IMR-90 (cell line): Measurements from ENCODE around the gene DSCAM. TPM values are rescaled to one million over a fixed set of nuclear protein-coding genes. Genes with fewer than 3 reads are reported as not detected.

Source experiments
- ATAC-seq: fragments of 200-7000 bp; cut with Tn5 transposase; 2 replicates; pipeline ENCODE4 v1.9.1; 2020; ENCODE audit warnings: low read depth, mild to moderate bottlenecking, moderate library complexity
- BruUV-seq: library from RNA; stranded (reverse); fragments of 400-500 nt; replicated peaks from 2 replicates; lab custom pipeline; 2021; lab: Mats Ljungman, UMichigan
- CTCF ChIA-PET: fragments of 300-600 bp; formaldehyde crosslinking; extraction: SDS; loops from one replicate; lab custom pipeline; 2021; ENCODE audit warnings: antibody characterized with exemption; lab: Yijun Ruan, JAX
- POLR2A ChIA-PET: fragments of 300-600 bp; sonication (Branson Sonifier 250); formaldehyde crosslinking; loops from one replicate; lab custom pipeline; 2022; ENCODE audit warnings: antibody characterized with exemption; ENCODE audit not compliant: unreplicated experiment; lab: Charles Lee
- DNase-seq: peaks from one replicate; pipeline ENCODE4 v3.0.0; 2013
- H2AFZ ChIP-seq: replicated peaks from 2 replicates; pipeline ENCODE3; 2013; ENCODE audit warnings: low read length, mild to moderate bottlenecking; ENCODE audit not compliant: poor library complexity
- H2AK5ac ChIP-seq: 2 replicates; pipeline ENCODE4 v1.6.1; 2013; ENCODE audit warnings: low read depth, low read length, inconsistent platforms
- H2AK9ac ChIP-seq: replicated peaks from 2 replicates; pipeline ENCODE3; 2013; ENCODE audit warnings: mild to moderate bottlenecking, low read depth, low read length, moderate library complexity; ENCODE audit not compliant: poor library complexity
- H2BK120ac ChIP-seq: 2 replicates; pipeline ENCODE4 v1.6.1; 2013; ENCODE audit warnings: low read depth, low read length, inconsistent platforms
- H2BK15ac ChIP-seq: 3 replicates; pipeline ENCODE4 v1.6.1; 2013; ENCODE audit warnings: low read depth, low read length, inconsistent platforms
- H2BK20ac ChIP-seq: 2 replicates; pipeline ENCODE4 v1.6.1; 2013; ENCODE audit warnings: low read depth, mild to moderate bottlenecking, inconsistent platforms, low read length, moderate library complexity
- H2BK5ac ChIP-seq: 2 replicates; pipeline ENCODE4 v1.6.1; 2013; ENCODE audit warnings: mild to moderate bottlenecking, low read depth, low read length, inconsistent platforms; ENCODE audit not compliant: poor library complexity, severe bottlenecking
- H3K14ac ChIP-seq: replicated peaks from 2 replicates; pipeline ENCODE4 v1.6.1; 2013; ENCODE audit warnings: low read depth, low read length, inconsistent platforms
- H3K18ac ChIP-seq: 2 replicates; pipeline ENCODE4 v1.6.1; 2013; ENCODE audit warnings: low read depth, low read length, control low read depth
- H3K23ac ChIP-seq: 2 replicates; pipeline ENCODE4 v1.6.1; 2013; ENCODE audit warnings: low read depth, low read length, inconsistent platforms
- H3K27ac ChIP-seq: 2 replicates; pipeline ENCODE4 v1.5.1; 2013; ENCODE audit warnings: mild to moderate bottlenecking, control low read depth, low read length; ENCODE audit not compliant: insufficient read depth
- H3K27me3 ChIP-seq: 2 replicates; pipeline ENCODE4 v1.6.1; 2013; ENCODE audit warnings: low read length; ENCODE audit not compliant: control insufficient read depth, insufficient read depth
- H3K36me3 ChIP-seq: 2 replicates; pipeline ENCODE4 v1.6.1; 2013; ENCODE audit warnings: low read length, mixed read lengths; ENCODE audit not compliant: control insufficient read depth, insufficient read depth
- H3K4ac ChIP-seq: 2 replicates; pipeline ENCODE4 v1.6.1; 2013; ENCODE audit warnings: low read depth, low read length, inconsistent platforms
- H3K4me1 ChIP-seq: 2 replicates; pipeline ENCODE4 v1.6.1; 2013; ENCODE audit warnings: low read length, mixed read lengths; ENCODE audit not compliant: control insufficient read depth, insufficient read depth
- H3K4me2 ChIP-seq: 2 replicates; pipeline ENCODE4 v1.6.1; 2013; ENCODE audit warnings: low read depth, mild to moderate bottlenecking, control low read depth, low read length, moderate library complexity
- H3K4me3 ChIP-seq: 2 replicates; pipeline ENCODE4 v1.5.1; 2013; ENCODE audit warnings: low read depth, mild to moderate bottlenecking, control low read depth, low read length, moderate library complexity; ENCODE audit not compliant: insufficient read depth
- H3K56ac ChIP-seq: 2 replicates; pipeline ENCODE4 v1.6.1; 2013; ENCODE audit warnings: low read length, inconsistent platforms; ENCODE audit not compliant: insufficient read depth; ENCODE audit errors: extremely low read depth
- H3K79me1 ChIP-seq, 2 experiments: 2 replicates each; pipeline ENCODE4 v1.6.1; 2013; ENCODE audit warnings: low read length in 2 of 2, inconsistent platforms in 1 of 2, low read depth in 1 of 2
- H3K9ac ChIP-seq: 2 replicates; pipeline ENCODE4 v1.6.1; 2013; ENCODE audit warnings: low read depth, low read length, control low read depth
- H3K9me1 ChIP-seq: 2 replicates; pipeline ENCODE4 v1.6.1; 2013; ENCODE audit warnings: low read length, inconsistent platforms; ENCODE audit not compliant: insufficient read depth
- H3K9me3 ChIP-seq: 2 replicates; pipeline ENCODE4 v1.6.1; 2013; ENCODE audit warnings: low read length; ENCODE audit not compliant: control insufficient read depth, insufficient read depth
- H4K20me1 ChIP-seq: 2 replicates; pipeline ENCODE4 v1.6.1; 2013; ENCODE audit warnings: low read length, inconsistent platforms; ENCODE audit not compliant: insufficient read depth
- H4K5ac ChIP-seq: 2 replicates; pipeline ENCODE4 v1.6.1; 2013; ENCODE audit warnings: mild to moderate bottlenecking, low read depth, low read length, control low read depth
- H4K8ac ChIP-seq, 2 experiments: 2 replicates each; pipeline ENCODE4 v1.6.1; 2013; ENCODE audit warnings: low read depth in 2 of 2, low read length in 2 of 2, control low read depth in 1 of 2, inconsistent platforms in 1 of 2
- H4K91ac ChIP-seq: 2 replicates; pipeline ENCODE4 v1.6.1; 2013; ENCODE audit warnings: low read depth, low read length, inconsistent platforms; ENCODE audit not compliant: insufficient read depth
- CEBPB ChIP-seq: IDR thresholded peaks from 2 replicates; pipeline ENCODE4 v1.6.1; 2012; ENCODE audit warnings: low read depth, low read length, improper control_type of control experiment
- CTCF ChIP-seq: conservative IDR thresholded peaks from 2 replicates; pipeline ENCODE4 v1.5.1; 2012; ENCODE audit warnings: mild to moderate bottlenecking, low read depth, low read length, improper control_type of control experiment
- ELK1 ChIP-seq: fragments of 150-350 bp; IDR thresholded peaks from 2 replicates; pipeline ENCODE4 v1.6.1; 2016; ENCODE audit warnings: low read depth, mild to moderate bottlenecking, low read length, moderate library complexity, borderline replicate concordance
- MAFK ChIP-seq: IDR thresholded peaks from 2 replicates; pipeline ENCODE4 v1.6.1; 2012; ENCODE audit warnings: low read depth, low read length, improper control_type of control experiment
- NFE2L2 ChIP-seq: fragments of 150-350 bp; IDR thresholded peaks from 2 replicates; pipeline ENCODE4 v1.6.1; 2016; ENCODE audit warnings: low read depth, mild to moderate bottlenecking, low read length
- RAD21 ChIP-seq: IDR thresholded peaks from 2 replicates; pipeline ENCODE4 v1.6.1; 2012; ENCODE audit warnings: low read length, improper control_type of control experiment
- WGBS, 2 experiments: methylation state at CpG; one replicate each; pipeline versions ENCODE4 v1.1.5 to v1.1.7; 2013; ENCODE audit warnings: missing lambda C conversion rate in 2 of 2; ENCODE audit not compliant: insufficient read length in 1 of 2; ENCODE audit errors: extremely low coverage in 2 of 2; 5-methylcytosine and 5-hydroxymethylcytosine counted together
- dilution Hi-C: fragments of 300-500 bp; cut with HindIII; formaldehyde crosslinking; loops from one replicate; pipeline ENCODE4 v1.14.3; 2018; ENCODE audit warnings: low sequenced_read_pairs; ENCODE audit not compliant: unreplicated experiment
- in situ Hi-C: fragments of 300-500 bp; cut with MboI; formaldehyde crosslinking; loops from 3 replicates; pipeline ENCODE4 v1.14.3; 2019; ENCODE audit warnings: low sequenced_read_pairs, inconsistent platforms, mixed read lengths
- intact Hi-C: fragments of 100-400 bp; cut with micrococcal nuclease; formaldehyde crosslinking; loops from 2 replicates; pipeline ENCODE4 v1.10.0; 2022
- polyA plus RNA-seq, 3 experiments: library from polyadenylated mRNA; depleted of rRNA; stranded (reverse); fragments of >200 nt; gene quantifications; 2 replicates each; pipeline ENCODE4 v1.2.3, GENCODE V29; 2012; ENCODE audit warnings: low replicate concordance in 1 of 3
- total RNA-seq: library from RNA; depleted of rRNA; stranded (reverse); fragments of >200 nt; gene quantifications from 2 replicates; pipeline ENCODE4 v1.2.3, GENCODE V29; 2012

The DSCAM gene
- total and polyA plus RNA-seq, 2 of the 4 experiments (the other 2 are of a cell fraction) = under 0.01 to 0.02 TPM

DNA sequence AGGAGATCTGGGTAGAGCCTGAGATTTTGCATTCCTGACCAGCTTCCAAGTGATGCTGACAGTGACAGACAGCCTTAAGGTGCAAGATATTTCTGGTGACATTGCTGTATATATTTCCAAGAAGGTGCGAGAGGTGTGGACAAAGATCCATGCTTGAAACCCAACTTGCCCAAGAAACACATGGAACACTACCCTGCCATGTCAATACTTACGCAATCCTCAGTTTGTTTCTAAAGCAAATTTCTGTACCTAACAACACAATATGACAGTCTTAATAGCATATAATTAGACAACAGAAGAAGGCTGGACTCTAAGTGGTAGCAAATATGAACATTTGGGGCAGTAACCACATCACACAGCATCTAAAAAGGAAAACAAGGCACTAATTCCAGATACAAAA, 260.4 kb downstream of the DSCAM start:
- TF ChIP-seq ELK1 (no peak), MAFK (no peak), CEBPB (peak; percentile 63), NFE2L2 (no peak), RAD21 (no peak), CTCF (no peak)
- H4K8ac ChIP-seq = no peak overlapping the region
- no peaks in the 10 kb centered on the region for H3K36me3 ChIP-seq
- no peaks in the 10 kb centered on the region for H3K27me3 ChIP-seq
- no peak overlapping the region for H2AK9ac ChIP-seq
- H2BK5ac ChIP-seq = no peak overlapping the region
- H3K18ac ChIP-seq = no peak overlapping the region
- H3K27ac ChIP-seq = no peak overlapping the region
- no peaks in the 10 kb centered on the region for H3K4me1 ChIP-seq
- in situ Hi-C loops (no loop called here), intact Hi-C loops (no loop called here), dilution Hi-C loops (no loop called here)
- no TSS peak for BruUV-seq
- ATAC-seq (no peak), DNase-seq (no peak)
- H4K5ac ChIP-seq = no peak overlapping the region
- no peak overlapping the region for H2BK15ac ChIP-seq
- no peak overlapping the region for H3K14ac ChIP-seq
- H4K20me1 ChIP-seq = no peaks in the 10 kb centered on the region
- H3K23ac ChIP-seq = no peak overlapping the region
- no peak overlapping the region for H2BK20ac ChIP-seq
- H3K56ac ChIP-seq = no peak overlapping the region
- no peak overlapping the region for H3K4me3 ChIP-seq
- H2AFZ ChIP-seq = no peak overlapping the region
- H3K79me1 ChIP-seq = no peaks in the 10 kb centered on the region
- H3K4me2 ChIP-seq = no peak overlapping the region
- POLR2A ChIA-PET = no interaction called here
- no peak overlapping the region for H4K91ac ChIP-seq
- H3K9me1 ChIP-seq = no peaks in the 10 kb centered on the region
- no peak overlapping the region for H3K9ac ChIP-seq
- WGBS, 2 experiments = no CpG with 5 or more reads among the region's 2 CpGs
- H3K4ac ChIP-seq = no peak overlapping the region
- CTCF ChIA-PET = no interaction called here
- H2AK5ac ChIP-seq = no peak overlapping the region
- H2BK120ac ChIP-seq = no peak overlapping the region
- peaks cover 16% of the 10 kb centered on the region for H3K9me3 ChIP-seq
